Cardiac septum (tissue), 1 donor: Measurements from ENCODE around the gene DHX36. TPM values are rescaled to one million over a fixed set of nuclear protein-coding genes. Genes with fewer than 3 reads are reported as not detected.

Experiments used
- DNase-seq: peaks from one replicate; pipeline ENCODE4 v3.0.0-alpha.2; 2020; ENCODE audit warnings: low spot score
- intact Hi-C: fragments of 100-400 bp; cut with DNase I; formaldehyde crosslinking; loops from one replicate; pipeline ENCODE4 v1.14.0; 2022
- total RNA-seq: library from RNA; stranded (reverse); fragmentation: NEBNext Ultra II Directional; extraction: Animal tissue kit (Norgen Biotek cat#: 25700); gene quantifications from one replicate; pipeline ENCODE4 v1.2.1, GENCODE V29; 2021
- donor health status: DM: no; HTN: no; CAD: no.

The DHX36 gene
- total RNA-seq, 1 donor from 2014 or later: 43.3 TPM

DNA sequence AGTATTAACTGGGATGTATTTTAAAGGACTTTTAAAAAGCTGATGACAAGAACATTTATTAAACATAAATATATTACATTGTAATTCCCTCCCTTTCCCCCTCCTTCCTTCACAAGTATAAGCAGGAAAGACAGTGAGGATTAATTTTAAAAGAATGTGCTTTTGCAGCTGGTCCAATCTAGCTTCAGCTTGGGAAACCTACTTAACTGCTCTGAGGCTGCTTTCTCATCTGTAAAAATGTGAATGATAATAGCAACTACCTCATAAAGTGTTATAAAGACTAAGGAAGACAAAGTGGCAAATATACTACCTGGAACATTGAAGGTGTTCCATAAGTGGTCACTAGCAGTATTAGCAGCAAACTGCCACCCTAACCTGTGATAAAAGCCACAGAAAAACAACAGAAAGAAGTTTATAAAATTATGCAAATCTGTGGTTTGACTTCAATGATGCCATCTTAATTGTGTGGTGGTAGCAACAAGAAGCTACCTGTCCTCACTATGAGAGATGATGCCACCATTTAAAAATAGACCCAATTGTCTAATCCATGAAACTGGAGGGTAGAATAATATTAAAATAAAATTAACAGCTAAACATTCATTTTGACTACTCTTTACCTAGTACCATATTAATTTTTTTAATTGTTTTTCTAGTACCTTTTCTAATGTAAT is 20.0 kb downstream of the DHX36 start:
- intact Hi-C loops: no loop called here

DNA sequence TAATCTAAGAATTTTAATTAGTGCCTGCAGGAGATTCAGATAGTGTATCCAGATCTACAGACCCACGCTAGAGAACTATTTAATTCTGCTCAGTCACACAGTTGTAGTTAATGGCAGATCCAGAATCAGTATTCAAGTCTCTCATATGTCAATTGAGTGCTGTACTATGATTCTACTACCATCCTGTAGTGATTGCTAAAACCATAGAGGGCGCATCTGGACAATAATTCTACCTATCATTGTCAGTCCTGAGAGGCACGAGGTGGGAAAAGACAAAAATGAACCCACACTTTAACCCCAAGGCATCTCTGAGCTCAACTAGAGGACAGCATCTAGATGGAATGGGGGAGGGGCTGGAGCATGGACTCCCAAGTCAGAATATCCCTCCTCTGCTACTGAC is 22.7 kb downstream of the DHX36 start:
- DNase-seq: no peak
- intact Hi-C loops: no loop called here

More for the DNA sequence above, 20.0 kb downstream of the DHX36 start:
- DNase-seq: no peak

DNA sequence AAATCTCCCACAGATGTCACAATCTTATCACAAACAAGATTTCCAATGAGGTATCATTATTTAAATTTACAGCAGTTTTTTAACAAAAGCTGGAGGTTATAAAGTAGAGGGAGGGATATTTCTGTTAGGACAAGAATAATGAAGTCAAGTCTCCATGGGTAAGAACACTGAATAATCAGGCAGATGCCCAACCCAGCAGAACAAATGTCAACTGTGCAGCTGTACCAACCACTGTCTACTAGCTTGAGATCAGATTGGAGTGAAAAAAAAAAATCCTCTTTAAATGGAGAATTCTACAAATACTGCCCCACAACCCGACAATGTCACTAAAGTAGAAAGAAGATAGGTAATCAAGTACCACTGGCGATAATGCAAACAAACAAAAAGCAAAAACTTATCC is 30.3 kb downstream of the DHX36 start:
- no peak for DNase-seq
- intact Hi-C loops: no loop called here

DNA sequence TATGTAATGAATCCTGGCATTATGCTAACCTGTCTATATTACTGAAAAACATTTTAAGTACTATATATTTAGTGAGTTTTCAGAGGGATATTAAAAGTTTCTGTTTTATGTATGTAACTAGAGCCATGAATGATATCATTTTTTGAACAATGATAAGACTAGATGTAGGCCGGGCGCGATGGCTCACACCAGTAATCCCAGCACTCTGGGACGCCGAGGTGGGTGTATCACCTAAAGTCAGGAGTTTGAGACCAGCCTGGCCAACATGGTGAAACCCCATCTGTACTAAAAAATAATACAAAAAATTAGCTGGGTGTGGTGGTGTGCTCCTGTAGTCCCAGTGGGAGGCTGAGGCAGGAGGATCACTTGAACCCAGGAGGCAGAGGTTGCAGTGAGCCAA is 34.1 kb downstream of the DHX36 start:
- no peak for DNase-seq
- intact Hi-C loops: no loop called here

DNA sequence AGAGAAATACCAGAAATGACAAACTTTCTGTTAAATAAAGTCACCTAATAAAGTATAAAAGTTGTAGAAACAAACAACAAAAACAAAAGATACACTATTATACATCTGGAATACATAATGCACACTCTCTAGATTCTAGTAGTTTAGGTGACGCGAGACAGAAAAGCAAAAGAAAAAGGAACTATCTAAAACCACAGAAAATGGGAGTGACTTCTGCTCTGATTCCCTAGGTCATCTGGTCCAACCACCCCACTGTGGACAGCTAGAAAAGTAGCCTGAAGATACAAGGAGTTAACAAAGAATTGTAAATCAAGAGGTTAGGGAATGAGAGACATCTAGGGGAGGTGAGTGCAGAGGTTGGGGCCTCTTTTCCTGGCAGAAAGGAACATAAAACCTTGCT is 39.1 kb downstream of the DHX36 start:
- DNase-seq: no peak
- intact Hi-C loops: no loop called here

DNA sequence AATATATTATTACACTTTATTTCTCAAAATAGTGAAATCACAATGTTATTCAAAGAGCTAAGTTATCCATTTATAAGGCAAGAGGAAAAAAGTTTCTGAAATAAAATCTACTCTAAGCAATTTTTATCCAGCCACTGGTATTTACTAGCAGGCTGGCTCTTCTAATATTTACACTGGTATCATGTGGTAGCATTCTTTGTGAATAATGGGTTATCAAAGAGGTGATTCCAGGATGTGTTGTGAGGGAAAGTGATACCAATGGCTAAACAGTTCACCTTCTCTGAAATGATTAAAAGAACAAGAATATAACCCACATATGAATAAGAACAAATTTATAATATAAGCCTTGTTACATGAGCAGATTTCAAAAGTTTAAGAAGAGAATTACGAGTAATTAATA is 44.1 kb downstream of the DHX36 start:
- intact Hi-C loops: no loop called here
- no peak for DNase-seq

DNA sequence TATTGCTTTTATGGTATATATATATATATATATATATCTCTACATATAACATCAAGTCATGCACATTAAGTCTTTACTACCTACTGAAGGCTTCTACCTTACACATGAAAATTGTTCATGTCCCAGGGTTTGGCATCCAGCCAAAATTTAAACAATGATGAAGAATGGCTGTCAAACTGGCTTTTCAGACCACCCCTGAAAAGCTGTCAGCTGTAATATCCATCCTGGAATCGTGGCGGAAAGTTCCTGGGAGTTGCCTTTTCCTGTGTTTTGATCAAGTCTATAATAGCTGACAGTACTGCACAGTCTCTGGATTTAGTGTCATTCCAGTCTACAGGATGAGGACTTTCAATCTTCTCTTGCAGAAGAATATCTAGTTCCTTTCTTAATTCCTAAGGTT is 48.3 kb downstream of the DHX36 start:
- DNase-seq: no peak
- intact Hi-C loops: no loop called here

DNA sequence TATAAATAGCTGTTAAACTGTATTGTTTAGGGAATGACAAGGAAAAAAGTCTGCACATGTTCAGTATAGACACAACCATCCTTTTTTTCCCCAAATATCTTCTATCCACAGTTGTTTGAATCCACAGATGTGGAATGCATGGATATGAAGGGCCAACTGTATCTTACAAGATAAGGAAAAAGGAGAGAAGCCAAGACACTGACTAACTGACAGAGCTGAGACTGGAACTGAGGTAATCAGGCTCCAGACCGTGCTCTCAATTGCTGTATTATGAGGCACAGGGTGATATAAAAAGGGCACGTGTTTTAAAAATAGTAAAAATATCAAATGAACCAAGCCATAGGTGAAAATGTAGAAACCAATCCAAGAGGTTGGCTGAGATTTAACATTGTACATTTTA is 49.0 kb downstream of the DHX36 start:
- intact Hi-C loops: no loop called here
- DNase-seq: no peak

DNA sequence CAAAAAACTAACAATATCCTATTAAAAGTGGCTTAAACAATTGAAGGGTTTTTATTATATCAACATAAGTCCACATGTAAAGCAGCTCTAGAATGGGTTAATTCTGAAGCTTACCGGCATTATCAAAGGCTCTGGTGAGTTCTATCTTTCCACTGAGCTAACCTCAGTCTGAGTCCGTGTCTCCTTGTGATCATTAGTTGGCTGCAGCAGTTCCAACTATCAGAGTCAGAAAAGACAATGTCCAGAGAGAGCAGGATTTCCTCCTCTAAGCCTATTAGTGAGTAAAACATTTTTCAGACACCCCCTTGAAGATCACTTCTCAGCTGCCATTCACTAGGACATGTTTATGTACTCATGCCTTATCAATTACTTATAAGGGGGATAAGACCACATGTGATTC is 49.9 kb downstream of the DHX36 start:
- DNase-seq: no peak
- intact Hi-C loops: no loop called here

DNA sequence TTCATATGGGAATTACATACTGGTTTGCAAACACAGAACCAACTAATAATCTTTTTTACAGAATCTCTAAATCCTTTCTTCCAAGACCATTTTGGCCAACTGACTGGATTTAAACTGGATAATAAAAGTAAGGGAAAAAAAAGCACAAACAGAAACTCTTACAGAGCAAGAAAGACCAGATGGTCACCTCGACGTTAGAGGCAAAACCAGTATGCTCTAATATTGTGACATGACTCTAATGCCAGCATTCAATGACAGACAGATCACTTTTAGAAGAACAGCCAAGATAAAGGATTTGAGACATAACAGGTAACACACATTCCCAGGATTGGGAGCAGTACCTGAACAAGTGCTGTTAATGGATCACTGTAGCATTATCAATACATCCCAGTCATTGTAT is 50.9 kb downstream of the DHX36 start:
- no peak for DNase-seq
- intact Hi-C loops: no loop called here

DNA sequence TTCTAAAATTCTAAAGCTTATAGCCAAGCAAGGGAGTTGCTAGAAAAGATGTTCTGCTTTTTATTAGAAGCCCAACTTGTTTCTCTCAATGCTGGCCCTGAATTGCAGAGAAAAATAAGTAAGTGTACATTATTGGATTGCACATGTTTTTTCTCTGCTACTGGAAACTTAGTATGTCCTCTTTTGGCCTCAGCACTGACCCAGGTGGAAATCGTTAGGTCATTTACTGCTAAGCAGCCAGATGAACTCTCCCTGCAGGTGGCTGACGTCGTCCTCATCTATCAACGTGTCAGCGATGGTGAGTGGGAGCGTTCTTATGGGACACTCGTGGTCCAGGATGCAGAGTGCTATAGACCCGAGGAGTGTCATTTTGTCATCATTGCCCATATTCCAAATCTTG is 69.8 kb downstream of the DHX36 start:
- DNase-seq: no peak
- intact Hi-C loops: loop anchor here (5.0 to 10.0 kb wide), 2 partner anchors 157 to 1230 kb away; no protein-coding TSS in a partner anchor

DNA sequence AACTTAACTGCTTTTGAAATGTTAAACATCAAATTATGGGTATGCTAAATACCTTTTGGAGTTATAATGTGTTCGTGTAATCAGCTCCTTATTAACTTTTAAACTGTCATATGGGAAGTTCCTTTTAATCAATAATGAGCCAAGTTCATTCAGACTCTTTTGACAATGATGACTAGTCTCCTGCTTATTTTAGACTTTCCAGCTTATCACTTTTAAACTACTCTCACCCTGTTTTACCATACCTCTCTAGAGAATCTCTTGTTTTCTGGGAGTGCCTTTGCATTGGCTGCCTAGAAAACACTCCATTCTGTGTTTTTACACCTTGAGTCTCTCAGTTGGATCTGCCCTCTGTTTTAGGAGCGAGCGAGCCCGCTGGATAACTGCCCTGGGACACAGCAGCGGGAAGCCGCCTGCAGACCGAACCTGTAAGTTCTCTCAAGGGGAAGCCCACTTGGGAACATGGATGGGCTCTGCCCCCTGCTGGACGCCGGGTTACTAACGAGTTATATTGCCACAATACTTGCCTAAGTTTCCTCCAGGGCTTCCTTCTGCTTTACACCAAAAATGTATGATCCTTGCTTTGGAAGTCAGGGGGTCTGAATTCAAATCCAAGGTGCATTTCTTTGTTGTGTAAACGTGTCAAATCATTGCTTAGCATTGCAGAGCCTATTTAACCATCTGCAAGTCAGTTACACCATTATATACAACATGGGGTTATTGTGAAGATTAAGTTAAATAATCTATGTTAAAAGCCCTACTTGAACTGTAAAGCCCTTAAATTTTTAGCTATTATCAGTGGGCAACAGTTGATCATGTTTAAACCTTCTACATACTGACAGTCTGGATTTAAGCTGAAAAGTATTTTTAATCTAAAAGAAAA is 71.3 kb downstream of the DHX36 start:
- intact Hi-C loops: loop anchor here (5.0 to 10.0 kb wide), 2 partner anchors 156 to 1228 kb away; no protein-coding TSS in a partner anchor

DNA sequence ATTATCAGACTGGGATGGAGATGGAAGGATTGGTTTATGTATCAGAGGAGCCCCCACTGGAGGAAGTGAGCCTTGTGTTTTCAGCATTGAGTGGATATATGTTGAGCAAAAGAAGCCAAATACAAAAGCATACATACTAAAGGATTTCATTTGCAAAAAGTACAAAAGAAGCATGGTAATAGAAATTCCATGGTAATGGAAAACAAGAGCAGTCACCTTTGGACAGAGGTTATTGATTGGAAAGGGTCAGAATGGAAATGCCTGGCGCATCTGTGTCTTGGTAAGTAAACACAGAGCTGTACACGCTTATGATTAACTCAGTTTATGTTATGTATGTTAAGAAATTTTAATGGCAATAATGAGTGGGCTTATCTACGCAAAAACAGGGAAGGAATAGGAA is 72.7 kb downstream of the DHX36 start:
- no peak for DNase-seq
- intact Hi-C loops: loop anchor here (5.0 to 10.0 kb wide), 2 partner anchors 154 to 1227 kb away; no protein-coding TSS in a partner anchor

More for the DNA sequence above, 71.3 kb downstream of the DHX36 start:
- peak; percentile 92 for DNase-seq

DNA sequence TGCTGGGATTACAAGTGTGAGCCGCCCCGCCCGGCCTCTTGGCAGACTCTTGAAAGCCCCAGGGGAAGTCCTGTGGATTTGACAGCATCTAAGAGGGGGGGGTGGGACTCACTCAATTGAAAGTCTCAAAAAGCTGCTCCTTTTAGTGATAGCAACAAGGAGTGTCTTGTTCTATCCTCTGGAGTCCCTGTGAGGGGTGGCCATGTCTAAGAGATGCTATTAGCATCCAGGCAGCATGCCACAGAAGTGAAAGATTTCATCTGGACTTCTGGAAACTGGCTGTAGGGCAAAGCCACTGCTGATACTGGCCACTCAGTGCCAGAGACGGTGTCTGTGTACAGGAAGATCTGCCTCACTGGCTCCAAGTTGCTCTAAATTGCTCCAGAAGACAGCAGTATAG is 74.0 kb downstream of the DHX36 start:
- intact Hi-C loops: loop anchor here (5.0 to 10.0 kb wide), 2 partner anchors 153 to 1225 kb away; no protein-coding TSS in a partner anchor
- no peak for DNase-seq

DNA sequence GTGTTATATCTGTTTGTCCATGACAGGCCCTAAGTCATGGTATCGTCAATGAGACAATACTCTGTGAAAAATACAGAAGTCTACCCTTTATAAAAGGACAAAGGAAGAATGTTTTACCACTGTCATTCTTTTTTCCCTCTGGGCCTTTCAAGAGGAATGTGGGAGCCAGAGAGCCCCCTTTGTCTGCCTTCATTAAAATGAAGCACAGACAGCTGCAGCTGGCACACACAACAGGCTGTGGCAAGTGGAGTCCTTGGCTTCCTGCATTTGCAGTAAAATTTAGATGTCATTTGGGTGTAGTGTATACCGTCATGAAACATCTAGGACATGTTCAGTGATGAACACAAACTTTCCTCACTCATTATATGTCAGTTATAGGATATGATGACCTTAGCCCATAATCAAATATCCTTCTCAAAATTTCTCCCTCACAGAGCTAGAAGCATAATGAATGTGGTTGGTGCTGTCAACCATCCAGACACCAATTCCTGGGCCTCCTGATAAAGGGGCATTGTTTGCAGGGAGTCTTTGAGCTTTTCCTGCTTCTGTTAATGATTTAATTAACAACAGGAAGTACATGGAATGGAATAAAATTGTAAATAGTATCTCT is 76.4 kb downstream of the DHX36 start:
- no peak for DNase-seq
- intact Hi-C loops: no loop called here

DNA sequence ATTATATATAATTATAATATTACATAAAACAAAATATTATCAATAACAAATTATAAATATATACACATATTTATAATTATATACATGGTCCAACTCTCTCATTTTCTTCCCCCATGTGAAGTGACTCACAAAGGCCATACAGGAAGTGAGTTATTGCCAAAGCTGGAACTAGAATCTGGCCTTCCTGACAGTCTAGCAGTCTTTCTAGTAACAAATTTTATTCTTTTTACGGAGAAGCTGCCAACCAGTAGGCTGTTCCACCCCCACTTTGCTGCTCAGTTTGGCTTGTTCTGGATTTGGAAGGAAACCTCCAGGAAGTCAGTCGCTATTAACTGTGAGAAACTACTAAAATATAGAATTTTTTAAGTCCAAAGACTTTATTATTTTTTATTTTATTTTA is 79.6 kb downstream of the DHX36 start:
- DNase-seq: no peak
- intact Hi-C loops: no loop called here

DNA sequence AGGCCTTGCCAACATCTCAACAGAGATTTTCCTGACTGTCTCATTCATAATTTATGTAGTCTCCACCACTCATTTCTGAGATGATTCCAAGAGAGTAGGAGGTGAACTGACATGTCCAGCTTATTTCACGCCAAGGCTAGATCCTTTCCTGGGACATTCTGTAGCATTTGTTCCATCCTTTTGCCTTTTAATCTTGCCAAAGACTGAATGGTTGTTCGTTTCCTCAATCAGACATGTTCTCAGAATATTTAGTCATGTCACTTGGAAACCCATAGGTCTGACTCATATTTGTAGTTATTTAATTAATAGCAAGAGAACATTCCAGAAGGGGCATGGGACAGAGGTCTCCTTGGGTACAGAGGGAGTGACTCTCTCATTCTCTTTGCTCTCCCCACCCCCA is 80.9 kb downstream of the DHX36 start:
- no peak for DNase-seq
- intact Hi-C loops: no loop called here

DNA sequence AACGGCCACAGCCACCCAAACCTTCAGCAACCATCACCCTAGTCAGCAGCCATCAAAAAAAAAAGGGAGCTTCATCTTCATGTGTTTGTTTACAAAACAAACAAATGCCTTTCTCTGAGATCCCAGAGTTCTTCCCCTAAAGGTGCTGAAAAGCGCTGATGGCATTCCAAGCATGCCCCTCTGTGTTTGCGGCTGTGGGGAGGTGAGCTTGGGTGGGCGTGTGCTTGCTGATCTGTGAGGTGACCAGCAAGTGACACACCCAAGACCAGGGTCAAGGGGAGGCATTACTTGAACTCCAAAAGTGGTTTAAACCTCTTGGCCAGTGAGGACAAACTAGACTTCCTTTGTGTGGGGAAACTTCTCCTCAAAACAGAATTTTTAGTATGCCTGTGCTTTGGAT is 81.5 kb downstream of the DHX36 start:
- intact Hi-C loops: no loop called here
- DNase-seq: no peak

DNA sequence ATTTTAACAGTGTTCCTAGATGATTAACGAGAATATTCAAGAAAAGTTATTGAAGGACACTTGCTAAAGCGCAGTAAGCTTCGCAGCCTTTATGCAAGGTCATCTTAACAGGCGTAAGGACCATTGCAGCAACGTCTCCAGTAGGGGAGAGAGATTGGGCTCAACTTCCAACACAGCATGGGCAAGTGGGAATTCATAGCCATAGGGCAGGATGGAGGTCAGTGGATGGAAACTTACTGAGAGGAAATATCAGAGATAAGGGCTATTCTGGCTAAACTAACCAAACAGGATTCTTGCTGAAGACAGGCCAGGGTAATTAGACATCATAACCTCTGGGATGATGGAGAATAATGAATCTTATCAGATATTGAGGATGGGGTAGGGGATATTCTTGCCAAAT is 82.8 kb downstream of the DHX36 start:
- intact Hi-C loops: no loop called here
- DNase-seq: no peak

DNA sequence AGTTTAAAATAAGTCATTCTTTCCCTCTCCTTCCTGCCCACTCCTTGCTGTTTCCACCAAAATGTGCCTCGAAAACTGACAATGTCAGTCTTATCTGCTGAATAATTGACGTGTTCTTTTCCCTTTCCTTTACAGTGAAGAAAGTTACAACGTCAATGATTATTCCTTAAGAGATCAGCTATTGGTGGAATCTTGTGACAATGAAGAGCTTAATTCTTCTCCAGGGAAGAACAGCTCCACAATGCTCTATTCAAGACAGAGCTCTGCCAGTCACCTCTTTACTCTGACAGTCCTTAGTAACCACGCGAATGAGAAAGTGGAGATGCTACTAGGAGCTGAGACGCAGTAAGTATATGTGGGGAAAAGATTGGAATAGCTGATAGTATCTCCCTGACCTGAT is 84.1 kb downstream of the DHX36 start:
- intact Hi-C loops: no loop called here

More for the DNA sequence above, 84.1 kb downstream of the DHX36 start:
- no peak for DNase-seq
